Common myeloid progenitor, CD34-positive (primary cell): Measurements from ENCODE around the gene SLC11A1. TPM values are rescaled to one million over a fixed set of nuclear protein-coding genes. Genes with fewer than 3 reads are reported as not detected.

Source experiments
- CTCF ChIA-PET: fragments of 350-600 bp; sonication (Branson Sonifier 250); formaldehyde crosslinking; loops from one replicate; lab custom pipeline; 2021; ENCODE audit warnings: antibody characterized with exemption; lab: Charles Lee
- POLR2A ChIA-PET: fragments of 350-600 bp; sonication (Branson Sonifier 250); formaldehyde crosslinking; loops from one replicate; lab custom pipeline; 2021; ENCODE audit warnings: antibody characterized with exemption; lab: Charles Lee
- DNase-seq, 3 donors: peaks; one replicate each; pipeline versions ENCODE4 v3.0.0 to v3.0.0-alpha.2; 2013
- H3K27ac ChIP-seq, 2 experiments: 1 replicate in 1 of 2; 2 replicates in 1 of 2; pipeline ENCODE4 v1.7.0; 2013; ENCODE audit warnings: inconsistent platforms in 2 of 2, low read length in 2 of 2, mild to moderate bottlenecking in 2 of 2, low read depth in 1 of 2, moderate library complexity in 1 of 2; ENCODE audit not compliant: severe bottlenecking in 2 of 2, insufficient read depth in 1 of 2, poor library complexity in 1 of 2
- H3K27me3 ChIP-seq, 5 experiments: replicated peaks in 2 of 5; 1 replicate in 3 of 5; 2 replicates in 2 of 5; pipeline versions ENCODE4 v1.6.1 to v1.7.0; 2013; ENCODE audit warnings: low read length in 4 of 5, mild to moderate bottlenecking in 2 of 5, moderate library complexity in 2 of 5, inconsistent platforms in 1 of 5; ENCODE audit not compliant: insufficient read depth in 5 of 5, control insufficient read depth in 4 of 5
- H3K36me3 ChIP-seq, 4 experiments: 1 replicate in 2 of 4; 2 replicates in 2 of 4; pipeline versions ENCODE4 v1.6.1 to v1.7.0; 2013; ENCODE audit warnings: low read length in 3 of 4, control low read depth in 1 of 4, mild to moderate bottlenecking in 1 of 4; ENCODE audit not compliant: control insufficient read depth in 4 of 4, insufficient read depth in 4 of 4
- H3K4me1 ChIP-seq, 4 experiments: 1 replicate in 3 of 4; 2 replicates in 1 of 4; pipeline versions ENCODE4 v1.6.1 to v1.7.1; 2013; ENCODE audit warnings: low read length in 3 of 4, mild to moderate bottlenecking in 3 of 4, control low read depth in 1 of 4, inconsistent platforms in 1 of 4, moderate library complexity in 1 of 4; ENCODE audit not compliant: control insufficient read depth in 4 of 4, insufficient read depth in 4 of 4; ENCODE audit errors: control extremely low read depth in 1 of 4
- H3K4me3 ChIP-seq, 7 experiments: 1 replicate in 4 of 7; 2 replicates in 3 of 7; pipeline versions ENCODE4 v1.5.1 to v1.7.0; 2013; ENCODE audit warnings: mild to moderate bottlenecking in 7 of 7, low read length in 6 of 7, moderate library complexity in 6 of 7, inconsistent platforms in 2 of 7, low read depth in 2 of 7, control low read depth in 1 of 7; ENCODE audit not compliant: insufficient read depth in 4 of 7, control insufficient read depth in 1 of 7; ENCODE audit errors: extremely low read depth in 1 of 7
- H3K9me3 ChIP-seq, 5 experiments: 1 replicate in 4 of 5; 2 replicates in 1 of 5; pipeline versions ENCODE4 v1.6.1 to v1.7.1; 2013; ENCODE audit warnings: low read length in 4 of 5, mild to moderate bottlenecking in 2 of 5, inconsistent platforms in 1 of 5, low read depth in 1 of 5, moderate library complexity in 1 of 5; ENCODE audit not compliant: control insufficient read depth in 4 of 5, insufficient read depth in 2 of 5; ENCODE audit errors: control extremely low read depth in 1 of 5
- WGBS: methylation state at CpG from one replicate; pipeline ENCODE4 v1.1.5; 2013; ENCODE audit not compliant: insufficient coverage; 5-methylcytosine and 5-hydroxymethylcytosine counted together
- polyA plus RNA-seq: library from polyadenylated mRNA; unstranded; fragments of 120-200 nt; gene quantifications from one replicate; pipeline ENCODE4 v1.2.1, GENCODE V29; 2013

The SLC11A1 gene
- 3.4 TPM for polyA plus RNA-seq

GRCh38 chr2:218381916-218382366 lies at the start of gene SLC11A1:
Gene SLC11A1, plus strand, starts transcription at chr2:218382273. Its CDS starts 96 bp downstream, at chr2:218382369.
- Histone ChIP-seq H3K27me3 (no peaks in the 10 kb centered on the region), H3K4me1 (peaks cover 0 to 4% (median 1%) of the 10 kb centered on the region in 4 experiments), H3K9me3 (no peaks in the 10 kb centered on the region), H3K27ac (no peak within 1 kb of the TSS), H3K4me3 (peak within 1 kb of the TSS in 1 of 7 experiments; percentile 51), H3K36me3 (no peaks in the 10 kb centered on the region)
- ChIA-PET POLR2A (no interaction called here), CTCF (interaction anchor here (2.3 to 4.4 kb wide), 2 partner anchors 11 to 84 kb away, joined by 4 to 17 read pairs; no protein-coding TSS in a partner anchor)
- WGBS: 91% methylated on average over 13 of the region's 13 CpGs
- DNase-seq: no peak

GRCh38 chr2:218332288-218332687 lies 49.8 kb upstream of the SLC11A1 start:
- ChIA-PET CTCF (interaction anchor here (2.1 to 22.5 kb wide), 5 partner anchors 11 to 41 kb away, joined by 5 to 340 read pairs (median 27); partner anchors contain the start of genes CATIP and TMBIM1), POLR2A (interaction anchor here (0.8 to 1.6 kb wide), 4 partner anchors 10 to 45 kb away, joined by 3 to 7 read pairs (median 6); partner anchors contain the start of genes CATIP and TMBIM1)
- 44% methylated on average over 1 of the region's 1 CpG for WGBS
- peak in 2 of 3 donors; percentile 28 to 38 for DNase-seq
- Histone ChIP-seq H3K27ac (peak overlapping the region; percentile 90 to 92), H3K9me3 (no peaks in the 10 kb centered on the region), H3K4me1 (peaks cover 18 to 81% (median 74%) of the 10 kb centered on the region in 4 experiments), H3K27me3 (no peaks in the 10 kb centered on the region), H3K36me3 (peaks cover 0 to 17% (median under 1%) of the 10 kb centered on the region in 4 experiments), H3K4me3 (peak overlapping the region in 6 of 7 experiments; percentile 25 to 80 (median 63))

- POLR2A ChIA-PET: interaction anchor here (0.8 to 1.7 kb wide), 7 partner anchors 9 to 63 kb away, joined by 3 to 14 read pairs (median 5); partner anchors contain the start of genes CATIP and TMBIM1
- DNase-seq: peak; percentile 79 to 95 (median 93)
- 1% methylated on average over 16 of the region's 16 CpGs for WGBS
- Histone ChIP-seq H3K27ac (peak overlapping the region; percentile 90 to 92), H3K4me3 (peak overlapping the region in 6 of 7 experiments; percentile 25 to 80 (median 63)), H3K9me3 (no peaks in the 10 kb centered on the region), H3K27me3 (no peaks in the 10 kb centered on the region), H3K4me1 (peaks cover 18 to 73% (median 66%) of the 10 kb centered on the region in 4 experiments), H3K36me3 (peaks cover 0 to 17% (median 4%) of the 10 kb centered on the region in 4 experiments)
- CTCF ChIA-PET: interaction anchor here (0.8 to 22.5 kb wide), 9 partner anchors 10 to 68 kb away, joined by 3 to 340 read pairs (median 5); partner anchors contain the start of genes CATIP and TMBIM1
These were observed 49.0 kb upstream of the SLC11A1 start for GRCh38 chr2:218332920-218333645.

GRCh38 chr2:218334531-218334930 lies 47.5 kb upstream of the SLC11A1 start:
- Histone ChIP-seq H3K36me3 (peaks cover 0 to 12% (median 5%) of the 10 kb centered on the region in 4 experiments), H3K27me3 (no peaks in the 10 kb centered on the region), H3K4me1 (peaks cover 18 to 58% (median 52%) of the 10 kb centered on the region in 4 experiments), H3K4me3 (no peak overlapping the region), H3K9me3 (no peaks in the 10 kb centered on the region), H3K27ac (peak overlapping the region; percentile 90 to 92)
- 100% methylated on average over 2 of the region's 3 CpGs for WGBS
- no peak for DNase-seq
- ChIA-PET CTCF (interaction anchor here (0.7 to 22.5 kb wide), 6 partner anchors 8 to 120 kb away, joined by 3 to 340 read pairs (median 4); partner anchors contain the start of gene CATIP), POLR2A (no interaction called here)

- Histone ChIP-seq H3K9me3 (no peaks in the 10 kb centered on the region), H3K27me3 (no peaks in the 10 kb centered on the region), H3K36me3 (peaks cover 5 to 60% (median 50%) of the 10 kb centered on the region in 4 experiments), H3K4me3 (no peak overlapping the region), H3K4me1 (peaks cover 0 to 2% (median 0%) of the 10 kb centered on the region in 4 experiments), H3K27ac (no peak overlapping the region)
- POLR2A ChIA-PET: no interaction called here
- WGBS: 98% methylated on average over 9 of the region's 9 CpGs
- no peak for DNase-seq
- CTCF ChIA-PET: interaction anchor here (1.0 to 22.5 kb wide), 5 partner anchors 10 to 33 kb away, joined by 3 to 340 read pairs (median 5); partner anchors contain the start of gene CATIP
These were observed 41.4 kb upstream of the SLC11A1 start for GRCh38 chr2:218340656-218341055.

- Histone ChIP-seq H3K4me3 (no peak overlapping the region), H3K27me3 (no peaks in the 10 kb centered on the region), H3K4me1 (no peaks in the 10 kb centered on the region), H3K27ac (peak overlapping the region in 1 of 2 experiments; percentile 18), H3K9me3 (no peaks in the 10 kb centered on the region), H3K36me3 (peaks cover 6 to 68% (median 56%) of the 10 kb centered on the region in 4 experiments)
- CTCF ChIA-PET: interaction anchor here (1.0 to 22.5 kb wide), 2 partner anchors 9 to 33 kb away, joined by 6 to 340 read pairs; no protein-coding TSS in a partner anchor
- no peak for DNase-seq
- POLR2A ChIA-PET: no interaction called here
- 97% methylated on average over 8 of the region's 8 CpGs for WGBS
These were observed 40.7 kb upstream of the SLC11A1 start for GRCh38 chr2:218341381-218341780.
